Urinary bladder (tissue), 4 donors: ENCODE results near the gene KCNJ16. TPM values are rescaled to one million over a fixed set of nuclear protein-coding genes. Genes with fewer than 3 reads are reported as not detected.

Experiments used
- DNase-seq: peaks from one replicate; pipeline ENCODE4 v3.0.0-alpha.2; 2015; ENCODE audit errors: extremely low spot score
- H3K27ac ChIP-seq: one replicate; pipeline ENCODE4 v1.5.1; 2013; ENCODE audit warnings: low read depth, mild to moderate bottlenecking, moderate library complexity
- H3K36me3 ChIP-seq: one replicate; pipeline ENCODE4 v1.6.1; 2013; ENCODE audit warnings: mild to moderate bottlenecking, moderate library complexity; ENCODE audit not compliant: insufficient read depth
- H3K4me1 ChIP-seq: one replicate; pipeline ENCODE4 v1.6.1; 2013; ENCODE audit warnings: mild to moderate bottlenecking, moderate library complexity; ENCODE audit not compliant: insufficient read depth
- H3K4me3 ChIP-seq: one replicate; pipeline ENCODE4 v1.5.1; 2013; ENCODE audit warnings: low read depth, low read length
- WGBS: extraction: QIAGEN DNeasy Blood & Tissue Kit; methylation state at CpG from one replicate; pipeline ENCODE4 v1.1.7; 2013; 5-methylcytosine and 5-hydroxymethylcytosine counted together
- polyA plus RNA-seq: library from polyadenylated mRNA; stranded (reverse); fragments of 200-250 nt; gene quantifications from one replicate; pipeline ENCODE4 v1.2.3, GENCODE V29; 2013
- total RNA-seq: library from RNA; depleted of rRNA; stranded (reverse); fragments of >200 nt; gene quantifications from one replicate; pipeline ENCODE4 v1.2.3, GENCODE V29; 2014
- donor health status: healthy with polysubstance abuse.
- donor health status: healthy.

The KCNJ16 gene
- total and polyA plus RNA-seq, 2 donors: 0.01 to 0.11 TPM

DNA sequence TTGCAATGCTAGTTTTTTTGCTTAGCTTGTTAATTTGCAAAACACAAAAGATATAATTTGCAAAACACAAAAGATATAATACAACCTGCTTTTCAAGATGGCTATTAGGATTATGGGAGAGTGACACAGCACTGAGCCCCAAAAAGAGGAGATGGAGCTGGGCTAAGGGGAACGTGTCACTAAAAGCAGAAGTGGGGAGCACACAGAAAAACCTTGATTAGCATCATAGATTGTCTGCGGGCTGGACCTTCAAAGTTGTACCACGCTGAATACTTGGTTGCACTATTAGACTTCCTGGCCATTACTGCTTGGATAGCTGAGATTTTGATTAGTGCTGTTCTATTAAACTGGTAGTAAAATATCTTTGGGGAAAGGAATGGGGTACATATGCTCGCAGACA is 36.2 kb downstream of the KCNJ16 start:
- no peak for DNase-seq
- Histone ChIP-seq H3K4me3 (no peak overlapping the region), H3K36me3 (no peaks in the 10 kb centered on the region), H3K4me1 (no peaks in the 10 kb centered on the region), H3K27ac (no peak overlapping the region)
- 95% methylated on average over 4 of the region's 4 CpGs for WGBS

DNA sequence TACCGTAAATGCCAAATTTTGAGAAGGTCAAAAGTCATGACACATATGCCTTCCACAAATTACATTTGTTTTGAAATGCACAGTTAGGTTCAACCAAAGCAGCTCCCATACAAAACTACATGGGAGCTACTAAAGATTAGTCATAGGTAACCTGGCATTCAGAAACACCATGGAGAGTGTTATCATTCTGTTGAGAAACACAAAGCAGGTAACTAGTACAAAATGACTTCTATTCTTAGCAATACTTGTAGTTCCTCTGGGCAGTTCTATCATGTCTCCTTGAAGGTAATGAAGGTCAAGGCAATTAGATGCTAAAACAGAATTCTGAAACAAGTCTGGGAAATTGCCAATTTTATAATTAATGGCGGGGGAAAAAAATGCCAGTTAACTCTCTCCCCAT is 39.4 kb downstream of the KCNJ16 start:
- H3K36me3 ChIP-seq: no peaks in the 10 kb centered on the region
- 79% methylated on average over 2 of the region's 2 CpGs for WGBS
- H3K4me3 ChIP-seq: no peak overlapping the region
- no peaks in the 10 kb centered on the region for H3K4me1 ChIP-seq
- DNase-seq: no peak
- H3K27ac ChIP-seq: no peak overlapping the region

DNA sequence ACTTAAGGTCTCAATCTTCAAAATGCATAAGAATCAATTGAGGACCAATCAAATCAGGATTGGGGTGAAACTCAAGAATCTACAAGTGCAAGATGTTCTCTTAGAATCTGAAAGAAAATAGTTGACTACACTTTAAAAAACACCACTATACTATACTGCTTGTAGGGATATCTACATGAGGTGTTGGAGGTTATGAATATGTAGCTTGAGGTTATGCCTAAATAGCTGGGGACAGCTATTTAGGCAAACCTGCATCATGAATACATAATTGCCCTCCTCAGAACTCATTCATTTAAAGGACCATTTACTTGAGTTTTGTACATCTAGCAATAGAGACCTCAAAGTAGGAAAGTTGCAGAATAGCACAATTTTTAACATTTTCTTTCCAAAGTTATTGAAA is 40.1 kb downstream of the KCNJ16 start:
- no peak overlapping the region for H3K4me3 ChIP-seq
- no peak overlapping the region for H3K27ac ChIP-seq
- no peaks in the 10 kb centered on the region for H3K36me3 ChIP-seq
- no peaks in the 10 kb centered on the region for H3K4me1 ChIP-seq
- DNase-seq: no peak

DNA sequence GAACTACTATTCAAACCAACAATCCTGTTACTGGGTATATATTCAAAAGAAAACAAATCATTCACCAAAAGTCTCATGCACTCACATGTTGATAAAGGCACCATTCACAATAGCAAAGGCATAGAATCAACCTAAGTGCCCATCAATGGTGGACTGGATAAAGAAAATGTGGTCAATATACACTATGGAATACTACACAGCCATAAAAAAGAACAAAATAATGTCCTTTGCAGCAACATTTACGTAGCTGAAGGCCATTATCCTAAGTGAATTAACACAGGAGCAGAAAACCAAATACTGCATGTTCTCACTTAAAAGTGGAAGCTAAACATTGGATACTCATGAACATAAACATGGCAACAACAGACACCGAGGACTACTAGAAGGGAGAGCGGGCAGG is 41.9 kb downstream of the KCNJ16 start:
- Histone ChIP-seq H3K4me1 (no peaks in the 10 kb centered on the region), H3K4me3 (no peak overlapping the region), H3K27ac (no peak overlapping the region), H3K36me3 (no peaks in the 10 kb centered on the region)
- DNase-seq: no peak
- 95% methylated on average over 3 of the region's 3 CpGs for WGBS

DNA sequence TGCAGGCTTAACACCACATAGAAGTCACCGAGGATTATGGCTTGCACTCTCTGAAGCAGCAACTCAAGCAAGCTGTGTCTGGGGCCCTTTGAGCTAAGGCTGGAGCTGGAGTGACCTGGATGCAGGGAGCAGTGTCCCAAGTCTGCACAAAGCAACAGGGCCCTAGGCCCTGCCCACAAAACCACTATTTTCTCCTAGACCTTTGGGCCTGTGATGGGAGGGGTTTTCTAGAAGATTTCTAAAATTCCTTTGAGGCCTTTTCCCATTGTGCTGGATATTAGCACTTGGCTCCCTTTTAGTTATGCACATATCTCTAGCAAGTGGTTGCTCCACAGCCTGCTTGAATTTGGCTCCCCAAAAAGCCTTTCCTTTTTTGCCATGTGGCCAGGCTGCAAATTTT is 44.5 kb downstream of the KCNJ16 start:
- Histone ChIP-seq H3K4me3 (no peak overlapping the region), H3K4me1 (no peaks in the 10 kb centered on the region), H3K36me3 (no peaks in the 10 kb centered on the region), H3K27ac (no peak overlapping the region)
- 92% methylated on average over 1 of the region's 1 CpG for WGBS
- DNase-seq: no peak

DNA sequence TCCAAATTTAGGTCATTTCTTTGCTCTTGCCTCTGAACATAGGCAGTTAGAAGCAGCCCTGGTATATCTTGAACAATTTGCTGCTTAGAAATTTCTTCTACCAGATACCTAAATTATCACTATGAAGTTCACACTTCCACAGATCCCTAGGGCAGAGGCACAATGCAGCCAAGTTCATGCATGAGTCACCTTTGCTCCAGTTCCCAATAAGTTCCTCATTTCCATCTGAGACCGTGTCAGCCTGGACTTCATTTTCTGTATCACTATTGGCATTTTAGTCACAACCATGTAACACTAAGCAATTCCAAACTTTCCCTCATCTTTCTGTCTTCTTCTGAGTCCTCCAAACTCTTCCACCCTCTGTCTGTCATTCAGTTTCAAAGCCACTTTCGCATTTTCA is 45.0 kb downstream of the KCNJ16 start:
- H3K36me3 ChIP-seq: no peaks in the 10 kb centered on the region

DNA sequence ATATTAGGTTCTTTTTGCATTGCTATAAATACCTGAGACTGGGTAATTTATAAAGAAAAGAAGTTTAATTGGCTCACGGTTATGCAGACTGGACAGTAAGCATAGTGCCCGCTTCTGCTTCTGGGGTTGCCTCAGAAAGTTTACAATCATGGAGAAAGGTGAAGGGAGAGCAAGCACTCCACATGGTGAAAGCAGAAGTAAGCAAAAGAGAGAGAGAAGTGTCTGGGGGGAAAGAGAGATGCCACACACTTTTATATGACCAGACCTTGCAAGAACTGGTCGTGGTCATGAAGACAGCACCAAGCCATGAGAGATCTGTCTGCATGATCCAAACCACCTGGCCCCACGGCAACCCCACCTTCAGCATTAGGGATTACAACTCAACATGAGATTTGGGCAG is 45.4 kb downstream of the KCNJ16 start:
- 55% methylated on average over 4 of the region's 4 CpGs for WGBS
- no peaks in the 10 kb centered on the region for H3K4me1 ChIP-seq
- no peaks in the 10 kb centered on the region for H3K36me3 ChIP-seq
- no peak overlapping the region for H3K27ac ChIP-seq
- no peak for DNase-seq
- H3K4me3 ChIP-seq: no peak overlapping the region

More for the DNA sequence above, 45.0 kb downstream of the KCNJ16 start:
- DNase-seq: no peak
- Histone ChIP-seq H3K4me1 (no peaks in the 10 kb centered on the region), H3K27ac (no peak overlapping the region), H3K4me3 (no peak overlapping the region)
- WGBS: 82% methylated on average over 2 of the region's 2 CpGs

DNA sequence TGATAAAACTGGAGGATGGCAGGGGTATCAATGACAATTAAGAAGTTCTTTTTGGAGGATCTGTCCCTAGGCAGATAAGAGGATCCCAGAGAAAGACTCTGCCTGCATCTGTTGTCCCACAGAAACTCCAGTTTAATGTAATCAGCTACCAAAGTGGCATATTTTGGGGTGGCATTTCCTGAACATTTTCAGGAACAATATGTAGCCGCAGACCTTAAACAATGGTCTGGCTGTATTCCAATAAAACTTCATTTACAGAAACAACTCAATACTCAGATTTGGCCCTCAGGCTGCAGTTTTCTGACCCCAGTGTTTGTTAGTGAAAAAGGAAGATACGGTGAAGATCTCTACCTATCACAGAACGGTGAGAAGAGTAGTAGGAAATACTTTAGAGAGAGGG is 46.1 kb downstream of the KCNJ16 start:
- H3K4me1 ChIP-seq: no peaks in the 10 kb centered on the region
- no peaks in the 10 kb centered on the region for H3K36me3 ChIP-seq
- DNase-seq: no peak
- no peak overlapping the region for H3K4me3 ChIP-seq
- 69% methylated on average over 3 of the region's 3 CpGs for WGBS
- H3K27ac ChIP-seq: no peak overlapping the region

DNA sequence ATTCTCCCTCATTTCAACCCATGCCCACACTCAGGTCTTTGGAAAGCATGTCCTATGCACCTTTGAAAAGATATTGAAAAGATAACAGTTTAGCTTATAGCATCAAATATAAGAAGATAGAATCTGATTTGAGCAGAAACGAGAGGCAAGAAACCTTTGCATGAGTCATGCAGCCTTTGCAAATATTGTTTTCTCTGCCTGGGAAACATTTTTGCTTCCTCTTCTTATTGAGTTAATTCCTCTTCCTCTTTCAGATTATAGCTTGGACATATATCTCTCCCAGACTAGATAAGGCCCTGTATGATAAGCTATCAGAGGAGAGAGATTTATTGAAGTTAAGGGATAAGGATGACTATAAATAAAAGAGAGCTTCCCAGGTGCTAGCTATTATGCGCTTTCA is 48.2 kb downstream of the KCNJ16 start:
- Histone ChIP-seq H3K36me3 (no peaks in the 10 kb centered on the region), H3K4me1 (no peaks in the 10 kb centered on the region), H3K4me3 (no peak overlapping the region), H3K27ac (no peak overlapping the region)
- no peak for DNase-seq
- WGBS: 59% methylated on average over 2 of the region's 2 CpGs

DNA sequence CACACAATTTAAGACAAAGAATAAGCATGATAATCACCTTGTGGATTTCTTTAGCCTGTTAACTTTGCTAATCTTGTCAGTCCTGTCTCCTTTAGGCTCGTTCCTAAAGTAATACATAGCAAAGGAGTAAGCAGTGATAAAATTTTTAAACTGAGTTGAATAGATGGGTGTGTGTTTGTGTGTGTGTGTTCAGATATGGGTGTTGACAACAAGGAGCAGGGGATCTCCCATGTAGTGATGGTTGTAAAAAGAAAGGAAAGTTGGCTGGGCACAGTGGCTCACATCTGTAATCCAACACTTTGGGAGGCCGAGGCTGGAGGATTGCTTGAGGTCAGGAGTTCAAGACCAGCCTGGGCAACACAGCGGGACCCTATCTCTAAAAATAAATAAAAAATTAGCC is 49.7 kb downstream of the KCNJ16 start:
- no peak overlapping the region for H3K27ac ChIP-seq
- H3K4me1 ChIP-seq: no peaks in the 10 kb centered on the region
- no peak for DNase-seq
- H3K36me3 ChIP-seq: no peaks in the 10 kb centered on the region
- H3K4me3 ChIP-seq: no peak overlapping the region
- 64% methylated on average over 3 of the region's 3 CpGs for WGBS

DNA sequence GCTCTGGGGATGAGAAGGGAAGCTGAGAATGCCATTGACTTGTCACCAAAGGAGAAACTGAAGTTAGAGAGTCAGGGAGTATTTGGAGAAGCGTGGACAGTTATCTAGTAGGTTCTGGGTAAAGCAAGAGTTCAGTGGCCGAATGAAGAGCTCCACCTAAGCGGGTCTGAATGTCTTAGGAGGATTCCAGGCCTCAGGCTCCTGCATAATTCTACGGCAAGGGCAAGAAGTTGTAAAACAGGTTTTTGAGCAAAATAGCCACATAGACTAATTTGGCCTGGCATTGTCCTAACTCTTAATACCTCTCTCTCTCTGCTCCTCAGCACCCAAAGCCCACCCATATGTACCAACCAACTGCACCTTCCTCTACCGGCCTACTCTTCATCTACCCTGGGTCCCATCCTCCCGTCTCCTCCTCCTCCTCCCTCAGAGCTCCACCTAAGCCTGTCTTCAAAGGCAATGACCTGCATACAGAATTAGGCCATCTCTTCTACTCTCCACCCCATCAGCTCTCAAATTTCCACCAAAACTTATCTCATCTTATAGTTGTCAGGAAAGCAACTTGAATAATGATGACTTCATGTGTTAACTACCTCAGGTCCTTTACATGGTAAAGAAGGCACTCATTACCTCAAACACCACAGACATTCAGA is 52.3 kb downstream of the KCNJ16 start:
- 93% methylated on average over 6 of the region's 6 CpGs for WGBS
- no peak for DNase-seq
- Histone ChIP-seq H3K4me1 (no peaks in the 10 kb centered on the region), H3K4me3 (no peak overlapping the region), H3K36me3 (no peaks in the 10 kb centered on the region), H3K27ac (no peak overlapping the region)

DNA sequence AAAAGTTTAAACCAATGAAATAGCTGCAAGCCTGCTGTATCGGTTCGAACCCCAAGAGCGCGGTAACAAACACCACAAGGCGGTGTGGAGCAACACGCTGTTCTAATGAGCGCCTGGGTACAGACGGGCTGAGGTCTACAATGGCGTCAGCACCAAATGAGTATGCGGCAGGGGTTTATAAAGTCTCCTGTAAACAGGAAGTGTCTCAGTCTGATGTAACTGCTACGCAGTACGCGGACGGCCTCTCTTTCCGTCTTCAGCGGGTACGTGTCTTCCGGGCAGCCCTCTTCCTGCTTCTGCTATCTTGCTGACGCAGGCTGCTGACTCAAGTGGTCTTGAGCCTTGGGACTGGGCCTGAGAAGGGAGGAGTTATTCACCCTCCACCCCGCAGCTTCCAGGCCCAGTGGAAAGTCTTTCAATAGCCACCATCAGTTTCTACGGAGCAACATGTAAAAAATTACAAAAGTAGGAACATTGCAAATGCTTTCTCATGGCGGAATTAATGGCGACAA is 53.8 kb downstream of the KCNJ16 start:
- WGBS: 98% methylated on average over 23 of the region's 23 CpGs
- Histone ChIP-seq H3K4me1 (no peaks in the 10 kb centered on the region), H3K36me3 (no peaks in the 10 kb centered on the region), H3K27ac (no peak overlapping the region), H3K4me3 (no peak overlapping the region)
- DNase-seq: no peak

DNA sequence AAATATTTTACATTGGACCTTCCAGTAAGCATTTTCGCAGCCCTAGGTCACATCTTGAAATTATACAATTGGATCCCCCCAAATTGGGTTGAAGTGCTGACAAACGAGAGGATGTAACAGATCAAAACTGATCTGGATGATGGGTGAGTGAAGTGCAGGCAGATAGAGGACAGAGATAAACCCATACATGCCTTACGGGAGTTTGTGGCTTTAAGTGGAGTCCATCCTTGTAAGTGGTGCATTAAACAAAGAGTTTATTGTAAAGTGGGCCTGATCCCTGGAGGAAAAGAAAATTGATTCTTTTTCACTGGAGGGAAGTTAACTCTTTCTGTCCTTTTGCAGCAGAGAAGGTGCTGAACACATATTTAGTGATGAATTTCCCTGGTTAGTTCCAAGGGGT is 55.3 kb downstream of the KCNJ16 start:
- 78% methylated on average over 3 of the region's 3 CpGs for WGBS
- H3K4me1 ChIP-seq: no peaks in the 10 kb centered on the region
- DNase-seq: no peak
- H3K36me3 ChIP-seq: no peaks in the 10 kb centered on the region
- H3K4me3 ChIP-seq: no peak overlapping the region
- H3K27ac ChIP-seq: no peak overlapping the region

DNA sequence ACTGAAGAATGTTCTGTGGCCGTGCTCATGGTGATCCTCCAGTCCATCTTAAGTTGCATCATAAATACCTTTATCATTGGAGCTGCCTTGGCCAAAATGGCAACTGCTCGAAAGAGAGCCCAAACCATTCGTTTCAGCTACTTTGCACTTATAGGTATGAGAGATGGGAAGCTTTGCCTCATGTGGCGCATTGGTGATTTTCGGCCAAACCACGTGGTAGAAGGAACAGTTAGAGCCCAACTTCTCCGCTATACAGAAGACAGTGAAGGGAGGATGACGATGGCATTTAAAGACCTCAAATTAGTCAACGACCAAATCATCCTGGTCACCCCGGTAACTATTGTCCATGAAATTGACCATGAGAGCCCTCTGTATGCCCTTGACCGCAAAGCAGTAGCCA is 57.5 kb downstream of the KCNJ16 start:
- Histone ChIP-seq H3K36me3 (no peaks in the 10 kb centered on the region), H3K4me3 (no peak overlapping the region), H3K4me1 (no peaks in the 10 kb centered on the region), H3K27ac (no peak overlapping the region)
- no peak for DNase-seq
- WGBS: 97% methylated on average over 11 of the region's 11 CpGs

DNA sequence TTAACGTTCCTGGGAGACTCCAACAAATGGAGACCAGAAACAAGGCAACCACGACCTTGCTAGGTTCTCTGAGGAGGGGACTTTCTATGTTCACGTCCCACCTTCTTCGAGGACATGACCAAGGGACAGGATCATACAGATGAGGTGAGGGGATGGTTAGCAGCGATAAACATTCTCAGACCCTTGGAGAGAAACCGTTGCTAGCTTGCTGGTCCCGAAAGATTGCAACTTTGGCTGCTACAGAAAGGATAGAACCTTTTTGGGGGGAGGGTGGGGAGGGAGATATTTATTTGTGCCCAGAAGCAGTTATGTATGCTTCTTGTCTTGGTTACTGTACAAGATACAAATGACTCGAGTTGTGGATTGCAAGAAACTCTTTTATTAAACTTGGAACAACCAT is 59.0 kb downstream of the KCNJ16 start:
- Histone ChIP-seq H3K4me1 (no peaks in the 10 kb centered on the region), H3K4me3 (no peak overlapping the region), H3K36me3 (no peaks in the 10 kb centered on the region), H3K27ac (no peak overlapping the region)
- no peak for DNase-seq
- 83% methylated on average over 8 of the region's 8 CpGs for WGBS
